CD4-positive, alpha-beta T cell treated with Interleukin-4 for 1 hour (primary cell): ENCODE data around the gene USP36.
"Not testable (repeated sequence)": the region's sequence is repeated elsewhere in the genome, so short reads cannot be mapped to it uniquely, and the experiment has no call there.

Experiments used
- DNase-seq, 2 donors: peaks; one replicate each; pipeline ENCODE4 v3.0.0-alpha.2; 2020 to 2022

USP36 gene

DNA sequence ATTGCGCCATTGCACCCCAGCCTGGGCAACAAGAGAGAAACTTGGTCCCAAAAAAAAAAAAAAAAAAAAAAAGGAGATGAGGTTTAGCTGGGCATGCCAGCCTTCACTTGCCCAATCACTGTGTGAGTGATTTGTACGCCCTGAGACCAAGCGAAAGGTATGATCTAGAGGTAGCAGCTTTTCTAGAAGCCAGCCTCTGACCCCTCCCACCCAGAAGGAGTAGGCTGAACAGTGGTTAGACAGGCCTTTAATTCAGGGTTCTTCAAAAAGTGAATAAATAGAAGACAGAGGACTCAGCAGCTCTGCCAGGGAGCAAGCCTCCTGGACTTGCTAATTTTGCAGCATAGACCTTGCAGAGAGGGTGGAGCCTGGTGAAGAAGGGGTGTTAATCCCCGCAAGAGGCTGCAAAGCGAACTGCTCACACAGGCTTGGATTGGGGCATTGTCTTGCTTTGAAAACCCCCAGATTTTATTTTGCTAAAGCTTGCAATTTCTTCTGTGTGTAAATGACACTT is 51.4 kb downstream of the USP36 start:
- no peak for DNase-seq

DNA sequence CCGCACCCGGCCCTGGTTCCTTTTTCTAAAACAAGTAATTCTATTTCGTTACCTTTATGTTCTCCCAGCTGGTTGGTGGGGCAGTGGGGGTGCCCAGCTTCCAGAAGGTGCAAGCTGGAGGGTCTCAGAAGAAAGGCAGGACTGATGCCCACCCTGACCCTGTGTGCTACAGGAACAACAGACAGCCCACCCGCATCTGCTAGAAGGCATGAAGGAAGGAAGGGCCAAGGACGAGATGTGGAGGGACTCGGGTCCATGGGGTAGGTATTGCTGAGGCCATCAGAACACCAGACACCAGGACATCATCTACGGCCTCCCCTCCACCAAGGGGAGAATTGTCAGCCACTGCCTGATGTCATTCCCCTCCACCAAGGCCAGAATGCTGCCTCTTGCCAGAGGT is 52.2 kb downstream of the USP36 start:
- DNase-seq, result no peak

DNA sequence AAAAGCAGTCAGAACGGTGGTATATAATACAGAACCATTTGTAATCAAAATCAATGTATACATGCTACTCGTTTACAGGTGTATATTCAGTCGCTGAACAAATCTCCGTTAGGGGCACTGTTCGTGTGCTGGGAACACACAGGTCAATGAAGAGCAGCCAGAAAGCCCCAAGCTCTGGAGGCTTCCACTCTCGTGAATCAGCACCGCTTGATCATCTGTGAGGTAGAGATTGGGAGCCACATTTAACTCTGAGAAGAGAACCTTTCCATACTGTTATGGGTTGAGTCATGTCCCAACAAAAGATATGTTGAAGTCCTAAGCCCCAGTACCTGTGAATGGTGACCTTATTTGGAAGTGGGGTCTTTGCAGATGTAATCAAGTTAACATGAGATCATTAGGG is 53.2 kb downstream of the USP36 start:
- no peak for DNase-seq

DNA sequence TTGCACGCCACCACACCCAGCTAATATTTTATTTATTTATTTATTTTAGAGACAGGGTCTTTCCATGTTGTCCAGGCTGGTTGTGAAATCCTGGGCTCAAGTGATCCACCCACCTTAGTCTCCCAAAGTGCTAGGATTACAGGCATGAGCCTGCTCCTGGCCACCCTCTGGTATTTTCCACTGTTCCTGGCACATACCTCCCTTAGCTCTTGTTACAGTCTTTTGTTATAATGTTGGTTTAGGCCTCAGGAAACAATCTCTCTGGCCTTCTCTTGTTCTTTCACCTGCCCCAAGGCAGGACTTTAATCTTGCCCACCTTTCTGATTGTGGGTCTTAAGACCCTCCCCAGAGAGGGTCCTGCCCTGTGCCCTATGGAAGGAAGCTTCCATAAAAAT is 55.0 kb downstream of the USP36 start:
- DNase-seq, result no peak

DNA sequence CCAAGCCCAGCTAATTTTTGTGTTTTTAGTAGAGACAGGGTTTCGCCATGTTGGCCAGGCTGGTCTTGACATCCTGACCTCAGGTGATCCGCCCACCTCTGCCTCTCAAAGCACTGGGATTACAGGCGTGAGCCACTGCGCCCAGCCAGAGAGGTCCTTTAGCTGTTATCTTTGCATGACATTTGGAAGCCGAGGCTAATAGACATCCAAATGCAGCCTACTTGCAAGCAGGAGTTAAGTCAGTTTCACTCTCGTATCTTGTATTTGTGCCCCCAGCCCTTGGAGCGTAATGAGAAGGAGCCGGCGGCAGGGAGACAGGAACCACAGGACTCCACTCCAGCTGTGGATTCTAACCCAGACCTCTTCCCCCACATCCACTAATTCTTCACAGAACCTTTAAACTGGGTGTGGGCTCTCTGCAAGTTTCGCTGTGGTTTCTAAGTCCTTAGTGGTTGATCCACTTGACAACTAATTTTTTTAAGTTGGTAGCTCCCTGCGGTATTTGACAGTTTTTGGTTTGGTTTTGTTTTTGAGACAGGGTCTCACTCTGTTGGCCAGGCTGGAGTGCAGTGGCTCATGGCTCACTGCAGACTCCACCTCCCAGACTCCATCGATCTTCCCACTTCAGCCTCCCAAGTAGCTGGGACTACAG is 55.5 kb downstream of the USP36 start:
- DNase-seq, result peak in 1 of 2 donors; percentile 47

DNA sequence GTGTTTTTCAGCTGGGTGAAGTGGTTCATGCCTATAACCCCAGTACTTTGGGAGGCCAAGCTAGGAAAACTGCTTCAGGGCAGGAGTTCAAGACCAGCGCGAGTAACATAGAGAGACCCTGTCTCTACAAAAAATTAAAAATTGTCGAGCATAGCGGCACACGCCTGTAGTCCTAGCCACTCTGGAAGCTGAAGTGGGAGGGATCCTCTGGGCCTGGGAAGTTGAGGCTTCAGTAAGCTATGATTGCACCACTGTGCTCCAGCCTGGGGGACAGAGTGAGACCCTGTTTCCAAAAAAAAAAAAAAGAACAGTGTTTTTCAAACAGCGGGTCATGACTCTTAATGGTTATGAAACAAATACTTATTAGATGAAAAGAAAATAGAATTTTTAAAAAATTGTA is 56.3 kb downstream of the USP36 start:
- no peak for DNase-seq

DNA sequence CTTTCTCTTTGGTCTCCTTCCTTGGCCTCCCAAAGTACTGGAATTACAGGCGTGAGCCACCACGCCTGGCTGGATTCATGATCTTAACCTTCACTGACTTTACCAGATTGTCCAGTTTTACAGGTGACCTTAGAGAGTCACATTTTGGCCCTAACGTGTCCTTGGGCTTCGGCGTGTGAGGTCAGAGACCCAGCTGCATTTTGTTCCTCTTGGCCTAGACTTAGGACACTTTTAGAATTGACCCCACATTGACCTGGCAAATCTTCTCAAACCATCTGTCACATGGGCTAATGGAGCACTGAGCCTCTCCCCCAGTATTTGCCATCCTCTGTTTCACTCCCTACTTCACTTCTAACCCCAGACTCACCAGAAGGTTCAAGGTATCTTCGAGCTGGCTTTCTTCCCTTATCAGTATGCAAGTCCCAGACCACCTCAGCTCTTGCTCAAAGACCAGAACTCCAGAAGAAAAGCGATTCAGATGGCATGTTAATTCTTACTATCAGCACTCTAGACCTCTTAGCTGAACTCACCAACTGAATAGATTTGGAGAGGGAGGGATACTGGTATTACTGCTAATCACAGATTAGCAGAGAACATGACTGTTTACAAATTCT is 56.8 kb downstream of the USP36 start:
- no peak for DNase-seq

DNA sequence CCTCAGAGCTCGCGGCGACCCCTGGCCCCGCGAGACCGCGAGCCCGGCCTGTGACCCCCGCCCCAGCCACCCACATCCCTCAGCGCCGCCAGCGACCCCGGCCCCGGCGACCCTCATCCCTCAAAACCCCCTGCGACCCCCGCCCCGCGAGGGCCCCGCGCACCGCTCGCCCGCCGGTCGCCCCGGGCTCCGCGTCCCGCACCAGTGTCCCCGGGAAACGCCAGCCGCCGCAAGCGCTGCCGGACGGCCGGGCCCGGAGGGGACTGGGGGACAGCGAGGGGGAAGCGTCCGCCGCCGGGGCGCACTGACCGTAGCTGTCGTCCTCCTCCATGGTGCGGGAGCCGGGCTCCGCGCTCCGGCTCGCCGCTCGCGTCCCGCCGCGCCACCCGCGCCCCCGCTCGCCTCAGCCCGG is 58.7 kb downstream of the USP36 start, which contains the start of gene CYTH1:
Gene CYTH1, minus strand, starts transcription at position 381 of the 412 bp plus-strand sequence. Its CDS starts 50 bp downstream, at position 331.
- no peak for DNase-seq

DNA sequence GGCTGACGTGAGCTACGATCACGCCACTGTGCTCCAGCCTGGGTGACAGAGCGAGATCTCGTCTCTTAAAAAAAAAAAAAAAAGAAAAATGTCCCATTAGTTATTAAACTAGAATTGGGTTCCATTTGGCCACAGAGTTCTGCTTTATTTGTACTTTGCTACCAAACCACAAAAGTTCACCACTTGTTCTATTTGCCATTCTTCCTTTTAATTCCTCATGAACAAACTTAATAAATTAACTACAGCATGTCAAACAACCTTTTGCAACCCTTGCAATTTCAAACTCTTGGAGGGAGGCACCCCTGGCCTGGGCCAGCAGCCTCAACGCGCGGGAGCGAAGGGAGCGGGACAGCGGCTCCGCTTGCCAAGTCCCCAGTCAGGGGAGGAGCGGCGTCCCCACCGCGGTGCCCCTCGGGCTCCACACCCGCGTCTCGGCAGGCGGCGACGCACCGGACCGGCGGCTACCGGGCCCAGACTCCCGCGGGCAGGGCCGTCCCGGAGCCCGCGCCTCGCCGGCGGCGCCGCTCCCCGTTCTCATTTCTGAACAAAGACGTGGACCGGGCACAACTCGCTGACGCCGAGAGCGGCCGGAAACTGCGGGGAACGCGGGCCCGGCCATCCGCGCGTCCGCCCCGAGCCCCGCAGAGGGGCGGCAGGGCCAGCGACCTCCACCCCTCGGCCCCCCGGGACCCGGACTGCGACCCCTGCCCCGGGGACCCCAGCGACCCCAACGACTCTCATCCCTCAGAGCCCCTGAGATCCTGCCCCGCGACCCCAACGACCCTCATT is 59.3 kb downstream of the USP36 start:
- peak; percentile 47 to 58 for DNase-seq

DNA sequence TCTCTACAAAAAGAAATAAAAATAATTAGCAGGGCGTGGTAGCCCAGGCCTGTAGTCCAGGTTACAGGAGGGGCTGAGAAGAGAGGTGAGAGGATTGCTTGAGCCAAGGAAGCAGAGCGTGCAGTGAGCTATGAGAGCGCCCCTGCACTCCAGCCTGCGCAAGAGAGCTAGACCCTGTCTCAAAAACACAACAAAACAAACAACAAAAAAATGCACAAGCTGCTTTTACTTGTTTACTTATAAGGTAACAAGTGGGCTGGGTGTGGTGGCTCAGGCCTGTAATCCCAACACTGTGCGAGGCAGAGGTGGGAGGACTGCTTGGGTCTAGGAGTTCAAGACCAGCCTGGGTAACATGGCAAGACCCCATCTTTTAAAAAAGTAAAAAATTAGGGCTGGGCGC is 60.3 kb downstream of the USP36 start:
- DNase-seq, result peak in 1 of 2 donors; percentile 54

DNA sequence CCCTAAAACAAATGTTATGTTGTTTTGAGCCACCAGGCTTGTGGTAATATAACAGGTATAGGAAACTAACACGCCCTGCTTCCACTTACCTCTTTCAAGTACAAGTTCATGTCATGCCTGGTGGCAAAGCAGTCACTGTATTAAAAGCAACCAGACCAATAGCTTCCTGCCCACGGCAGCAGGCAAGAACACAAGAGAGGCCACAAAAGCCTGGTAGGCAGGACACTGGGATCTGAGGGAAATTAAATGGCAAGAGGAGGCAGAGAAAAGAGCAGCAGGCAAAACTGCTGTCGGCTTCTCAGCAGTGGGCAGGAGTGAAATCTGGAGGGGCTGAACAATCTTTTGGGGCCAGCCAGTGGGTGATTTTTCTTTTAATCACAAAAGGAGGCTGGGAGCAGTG is 60.8 kb downstream of the USP36 start:
- DNase-seq, result peak; percentile 84 to 89

DNA sequence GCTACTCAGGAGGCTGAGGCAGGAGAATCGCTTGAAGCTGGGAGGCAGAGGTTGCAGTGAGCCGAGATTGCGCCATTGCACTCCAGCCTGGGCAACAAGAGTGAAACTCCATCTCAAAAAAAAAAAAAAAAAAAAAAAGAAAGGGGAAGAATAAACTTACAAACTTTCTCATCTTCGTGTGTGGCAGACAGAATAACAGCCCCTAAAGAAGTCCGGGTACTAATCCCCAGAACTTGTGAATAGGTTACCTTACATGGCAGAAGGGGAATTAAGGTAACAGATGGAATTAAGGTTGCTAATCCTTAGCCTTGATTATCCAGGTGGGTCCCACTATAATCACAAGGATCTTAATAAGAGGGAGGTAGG is 61.3 kb downstream of the USP36 start:
- not testable (repeated sequence) for DNase-seq

DNA sequence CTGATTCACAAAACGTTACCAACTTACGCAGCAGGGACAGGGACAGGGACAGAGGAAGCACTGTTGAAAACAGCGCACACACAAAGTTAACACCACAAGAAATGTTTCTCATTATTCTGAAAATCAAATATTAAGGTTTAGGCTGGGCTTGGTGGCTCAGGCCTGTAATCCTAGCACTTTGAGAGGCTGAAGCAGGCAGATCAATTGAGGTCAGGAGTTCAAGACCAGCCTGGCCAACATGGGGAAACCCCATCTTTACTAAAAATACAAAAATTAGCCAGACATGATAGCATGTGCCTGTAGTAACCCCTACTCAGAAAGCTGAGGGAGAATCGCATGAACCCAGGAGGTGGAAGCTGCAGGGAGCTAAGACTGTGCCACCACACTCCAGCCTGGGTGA is 62.7 kb downstream of the USP36 start:
- peak in 1 of 2 donors; percentile 74 for DNase-seq

DNA sequence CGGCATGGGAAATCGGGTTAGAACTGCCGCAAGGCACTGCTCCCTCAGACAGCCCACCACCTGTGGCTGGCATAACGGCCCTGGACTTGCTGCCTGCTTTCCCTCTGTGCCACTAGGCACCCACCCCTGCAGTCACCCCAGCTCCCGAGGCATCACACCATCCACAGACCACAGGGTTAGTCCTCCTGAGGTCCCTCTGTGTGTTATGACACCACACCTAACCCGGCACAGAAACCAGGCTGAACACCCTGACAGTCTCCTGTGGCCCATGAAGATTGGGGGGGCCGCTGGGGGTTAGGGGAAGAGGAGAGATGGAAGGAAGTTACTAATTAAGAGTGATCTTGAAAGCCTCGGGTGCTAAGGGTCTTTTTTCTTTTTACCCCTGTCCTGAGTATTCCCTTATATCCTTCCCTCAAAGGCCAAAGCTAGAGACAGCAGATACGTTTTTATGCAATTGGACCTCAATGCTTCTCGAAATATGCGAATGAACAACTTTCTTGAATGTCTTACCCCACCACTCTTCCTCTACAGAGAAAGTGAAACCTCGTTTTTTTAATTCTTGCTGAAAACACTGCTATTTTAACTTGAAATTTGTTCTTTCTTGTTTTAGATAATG is 65.5 kb downstream of the USP36 start:
- DNase-seq, result peak; percentile 72 to 78

DNA sequence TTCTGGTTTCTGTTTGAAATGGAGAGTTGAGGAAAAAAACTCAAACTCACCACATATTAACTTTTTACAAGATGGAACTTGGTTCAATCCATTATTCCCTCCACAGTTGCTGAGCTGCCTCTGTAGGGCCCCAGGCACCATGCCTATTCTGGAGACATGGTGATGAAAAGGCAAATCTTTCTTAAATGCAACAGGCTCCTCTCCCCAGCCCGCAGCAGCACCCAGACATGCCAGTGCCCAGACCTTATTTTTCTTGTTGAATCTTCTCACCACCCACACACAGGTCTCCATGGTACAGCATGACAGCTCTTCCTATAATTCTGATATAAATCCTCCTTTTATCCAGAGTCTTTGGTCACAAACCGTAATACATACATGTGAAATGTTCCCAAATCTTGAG is 66.2 kb downstream of the USP36 start:
- peak in 1 of 2 donors; percentile 49 for DNase-seq

DNA sequence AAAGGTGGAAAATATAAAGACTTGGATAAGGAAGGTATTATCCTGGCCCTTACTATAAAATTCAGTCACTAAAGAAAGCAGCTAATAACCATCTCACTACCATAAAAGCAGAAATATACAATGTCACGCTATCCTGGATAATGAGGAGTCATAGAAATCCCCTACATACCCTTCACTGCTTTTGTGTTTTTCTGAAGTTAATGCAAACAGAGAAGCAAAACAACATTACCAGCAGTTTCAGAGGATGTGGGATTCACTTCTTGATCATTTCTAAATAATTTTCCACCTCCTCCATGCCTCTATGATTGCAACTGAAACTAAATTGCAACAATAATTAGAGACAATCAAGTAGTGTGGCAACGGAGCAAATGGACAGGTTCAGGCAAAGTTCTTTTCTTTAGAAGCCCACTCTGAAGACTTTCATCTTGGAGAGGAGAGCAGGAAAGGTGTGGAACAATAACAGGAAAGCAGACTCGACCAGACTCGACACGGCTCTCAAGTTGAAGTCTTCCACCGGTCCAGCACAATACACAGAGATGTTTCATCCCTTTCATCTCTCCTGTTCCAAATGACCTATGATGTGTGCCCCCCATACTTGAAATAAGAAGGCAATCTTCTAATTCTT is 68.7 kb downstream of the USP36 start:
- peak in 1 of 2 donors; percentile 80 for DNase-seq

DNA sequence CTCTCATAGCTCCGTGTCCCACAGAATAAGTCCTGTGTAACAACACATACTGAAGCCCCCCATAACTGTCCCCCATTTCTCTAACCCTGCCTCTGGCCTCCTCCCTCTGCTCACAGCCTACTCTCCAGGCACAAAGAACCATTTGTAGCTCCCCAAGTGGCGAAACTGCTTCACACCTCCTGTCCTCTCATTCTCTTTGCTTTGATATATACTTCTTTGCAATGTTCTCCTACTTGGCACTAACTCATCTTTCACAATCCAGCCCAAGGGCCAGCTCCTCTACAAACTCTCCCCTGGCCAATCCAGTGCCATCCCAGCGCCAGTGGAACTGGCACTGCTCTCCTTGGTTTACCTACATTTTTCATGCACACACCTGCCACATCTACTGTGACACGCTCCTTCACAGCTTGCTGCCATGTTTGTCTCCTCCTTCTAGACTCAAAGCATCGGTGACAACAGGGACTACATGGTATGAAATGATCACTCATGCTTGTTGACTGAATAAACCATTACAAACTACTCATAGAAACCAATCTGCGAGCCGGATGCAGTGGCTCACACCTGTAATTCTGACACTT is 71.3 kb downstream of the USP36 start:
- peak in 1 of 2 donors; percentile 51 for DNase-seq

DNA sequence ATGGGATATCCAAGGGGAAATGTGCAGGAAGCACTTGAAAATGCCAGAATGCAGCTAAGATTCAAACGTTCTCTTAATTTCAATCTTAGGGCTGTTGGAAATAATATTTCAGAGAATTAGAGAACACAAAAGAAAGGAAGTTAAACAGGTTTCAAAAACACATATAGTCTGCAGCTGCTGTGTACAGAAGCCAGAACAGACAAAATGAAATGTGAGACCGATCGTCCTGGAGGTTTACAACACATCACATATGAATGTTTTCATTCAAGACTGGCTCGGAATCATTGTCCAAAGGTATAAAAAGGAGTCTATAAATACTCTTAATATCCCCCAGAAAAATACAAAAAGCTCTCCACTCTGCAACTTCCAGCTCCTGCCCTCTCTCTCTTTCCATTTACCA is 72.8 kb downstream of the USP36 start:
- no peak for DNase-seq

DNA sequence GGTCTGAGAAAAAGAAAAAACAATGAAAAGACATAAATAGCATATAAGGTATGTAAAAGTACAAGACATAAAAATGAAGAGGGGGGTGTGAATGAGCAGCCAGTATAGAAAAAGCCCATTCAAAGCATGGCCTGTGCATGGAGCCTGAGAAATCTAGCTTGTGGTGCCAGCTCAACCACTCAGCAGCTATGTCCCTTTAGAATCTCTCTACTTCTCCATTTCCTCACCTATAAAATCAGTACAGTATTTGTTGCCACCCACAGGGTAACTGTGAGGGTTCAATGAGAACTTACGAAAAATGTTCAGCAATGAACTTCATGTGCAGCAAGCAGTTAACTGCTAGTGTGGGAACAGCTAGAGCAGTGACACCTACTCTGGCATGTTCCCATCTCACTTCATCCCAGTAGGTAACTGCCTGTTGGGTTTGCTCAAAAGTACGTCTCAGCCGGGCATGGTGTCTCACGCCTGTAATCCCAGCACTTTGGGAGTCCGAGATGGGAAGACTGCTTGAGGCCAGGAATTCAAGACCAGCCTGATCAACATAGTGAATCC is 73.8 kb downstream of the USP36 start:
- no peak for DNase-seq

DNA sequence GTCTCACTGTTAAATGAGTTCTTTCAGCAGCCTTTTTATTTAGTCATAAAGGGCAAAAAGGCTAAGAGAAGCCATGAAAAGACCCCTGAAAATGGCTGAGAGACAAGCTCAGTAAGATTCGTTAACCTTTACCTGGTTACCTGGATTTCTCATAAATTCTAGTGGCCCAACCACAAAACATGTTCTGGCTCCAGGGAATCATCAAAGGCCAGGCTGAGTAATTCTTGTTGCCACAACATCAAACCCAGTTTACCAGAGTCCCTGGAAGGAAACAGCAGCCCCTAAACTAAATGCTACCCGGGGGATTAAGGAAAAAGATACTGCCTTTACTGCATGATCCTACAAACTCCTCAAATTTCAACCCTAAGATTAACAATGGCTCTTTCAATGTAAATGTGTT is 74.4 kb downstream of the USP36 start:
- no peak for DNase-seq

DNA sequence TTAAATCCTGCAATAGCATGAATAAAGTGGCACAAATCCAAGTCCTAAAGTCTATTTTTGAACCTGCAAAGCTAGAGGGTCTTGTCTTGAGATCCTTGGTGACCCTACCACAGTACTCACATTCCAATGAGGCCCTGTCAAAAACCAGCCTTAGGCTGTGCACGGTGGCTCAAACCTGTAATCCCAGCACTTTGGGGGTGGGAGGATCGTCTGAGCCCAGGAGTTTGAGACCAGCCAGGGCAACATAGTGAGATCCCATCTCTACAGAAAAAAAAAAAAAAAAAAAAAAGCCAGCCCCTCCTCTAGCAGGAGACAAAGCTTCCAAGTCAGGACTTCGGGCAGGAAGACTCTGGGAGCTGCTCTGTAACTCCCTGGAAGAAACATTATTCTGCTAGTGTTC is 74.8 kb downstream of the USP36 start:
- DNase-seq, result no peak

DNA sequence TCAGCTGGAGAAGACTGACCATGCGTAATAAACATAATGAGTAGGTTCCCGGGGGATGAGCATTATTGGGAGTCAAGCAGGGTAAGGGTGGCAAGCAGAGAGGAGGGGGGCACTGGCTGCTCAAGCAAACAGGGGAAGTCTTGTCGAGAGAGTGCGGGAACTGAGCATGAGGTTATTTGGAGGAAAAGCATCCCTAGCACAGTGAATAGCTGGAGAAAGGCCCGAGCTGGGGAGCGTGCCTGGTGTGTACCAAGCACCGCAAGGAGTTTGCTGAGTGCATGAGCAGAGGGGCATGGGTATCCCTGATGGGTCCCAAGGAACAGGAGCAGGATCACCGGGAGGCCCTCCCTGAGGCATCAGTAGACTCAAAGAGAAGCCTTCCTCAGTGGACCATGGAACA is 75.7 kb downstream of the USP36 start:
- DNase-seq, result no peak
